GM12878 (cell line): Measurements from ENCODE around the gene GNAZ. TPM values are rescaled to one million over a fixed set of nuclear protein-coding genes. Genes with fewer than 3 reads are reported as not detected.

Experiments used
- ATAC-seq: fragments of 200-7000 bp; cut with Tn5 transposase; 3 replicates; pipeline ENCODE4 v1.9.1; 2020; ENCODE audit warnings: mild to moderate bottlenecking, moderate library complexity
- BruUV-seq: library from RNA; stranded (reverse); fragments of 400-500 nt; replicated peaks from 2 replicates; lab custom pipeline; 2021; lab: Mats Ljungman, UMichigan
- CTCF ChIA-PET: fragments of 300-600 bp; sonication (Branson Sonifier 250); formaldehyde crosslinking; extraction: SDS; loops from one replicate; lab custom pipeline; 2021; ENCODE audit warnings: inconsistent platforms; lab: Yijun Ruan, JAX
- POLR2A ChIA-PET: fragments of 350-600 bp; formaldehyde crosslinking; extraction: SDS; loops from one replicate; lab custom pipeline; 2021; ENCODE audit warnings: inconsistent platforms; lab: Charles Lee
- RAD21 ChIA-PET: fragments of 300-600 bp; sonication (Branson Sonifier 250); formaldehyde crosslinking; loops from one replicate; lab custom pipeline; 2023; ENCODE audit warnings: antibody characterized with exemption; ENCODE audit not compliant: unreplicated experiment; lab: Charles Lee
- SMC1A ChIA-PET: fragments of 300-600 bp; sonication (Branson Sonifier 250); formaldehyde crosslinking; loops from one replicate; lab custom pipeline; 2023; ENCODE audit not compliant: unreplicated experiment, uncharacterized antibody; lab: Charles Lee
- DNase-seq: peaks from one replicate; pipeline ENCODE4 v3.0.0-alpha.2; 2011; ENCODE audit warnings: low read depth, low spot score
- FAIRE-seq: peaks from 3 replicates; lab custom pipeline; 2011; peaks lifted over from hg19 to GRCh38; lab: Jason Lieb, UNC
- H2AFZ ChIP-seq: 2 replicates; pipeline ENCODE4 v1.6.0; 2011; ENCODE audit warnings: low read depth, low read length, control low read depth; ENCODE audit not compliant: control insufficient read depth
- H3K27ac ChIP-seq: 2 replicates; pipeline ENCODE4 v1.5.1; 2011; ENCODE audit warnings: control low read depth; ENCODE audit not compliant: control insufficient read depth, insufficient read depth
- H3K27me3 ChIP-seq, 2 experiments: replicated peaks in 1 of 2; 2 replicates each; pipeline versions ENCODE4 v1.6.0 to v1.6.1; 2011; ENCODE audit warnings: low read length in 1 of 2; ENCODE audit not compliant: control insufficient read depth in 2 of 2, insufficient read depth in 2 of 2
- H3K36me3 ChIP-seq, 2 experiments: 2 replicates each; pipeline ENCODE4 v1.5.1; 2011; ENCODE audit warnings: low read length in 1 of 2; ENCODE audit not compliant: control insufficient read depth in 2 of 2, insufficient read depth in 2 of 2
- H3K4me1 ChIP-seq: 2 replicates; pipeline ENCODE4 v1.6.1; 2011; ENCODE audit warnings: mild to moderate bottlenecking, low read length, moderate library complexity, mixed read lengths; ENCODE audit not compliant: control insufficient read depth, insufficient read depth
- H3K4me2 ChIP-seq: 2 replicates; pipeline ENCODE4 v1.6.0; 2011; ENCODE audit warnings: control low read depth; ENCODE audit not compliant: control insufficient read depth, insufficient read depth
- H3K4me3 ChIP-seq: fragments of 200-600 bp; sonication (generic); 2 replicates; pipeline ENCODE4 v1.5.1; 2016
- H3K79me2 ChIP-seq: 2 replicates; pipeline ENCODE4 v1.6.0; 2011; ENCODE audit warnings: low read length; ENCODE audit not compliant: control insufficient read depth, insufficient read depth
- H3K9ac ChIP-seq: 2 replicates; pipeline ENCODE4 v1.8.0; 2011; ENCODE audit warnings: low read length, control low read depth, mixed read lengths; ENCODE audit not compliant: control insufficient read depth, insufficient read depth
- H3K9me3 ChIP-seq: replicated peaks from 3 replicates; pipeline ENCODE4 v1.5.1; 2011; ENCODE audit warnings: mild to moderate bottlenecking, low read length; ENCODE audit not compliant: control insufficient read depth, insufficient read depth
- H4K20me1 ChIP-seq: 2 replicates; pipeline ENCODE4 v1.6.0; 2011; ENCODE audit not compliant: control insufficient read depth, insufficient read depth
- ATF7 ChIP-seq: fragments of 450-650 bp; IDR thresholded peaks from 2 replicates; pipeline ENCODE4 v1.6.1; 2016; ENCODE audit warnings: low read depth, mild to moderate bottlenecking
- CHD4 ChIP-seq: fragments of 200-600 bp; sonication (generic); IDR thresholded peaks from 2 replicates; pipeline ENCODE4 v1.6.1; 2016; ENCODE audit warnings: mild to moderate bottlenecking
- NFXL1 ChIP-seq: fragments of 450-650 bp; IDR thresholded peaks from 2 replicates; pipeline ENCODE4 v1.6.1; 2017; ENCODE audit warnings: antibody characterized with exemption, mild to moderate bottlenecking, borderline replicate concordance
- PAX8 ChIP-seq: fragments of 450-650 bp; IDR thresholded peaks from 2 replicates; pipeline ENCODE4 v1.6.1; 2017; ENCODE audit warnings: mild to moderate bottlenecking, moderate library complexity
- STAT1 ChIP-seq: fragments of 450-650 bp; conservative IDR thresholded peaks from 2 replicates; pipeline ENCODE4 v1.6.1; 2014; ENCODE audit warnings: antibody characterized with exemption, mild to moderate bottlenecking
- STAT3 ChIP-seq: IDR thresholded peaks from 2 replicates; pipeline ENCODE4 v1.6.1; 2011; ENCODE audit warnings: low read depth, low read length, improper control_type of control experiment
- SUPT20H ChIP-seq: IDR thresholded peaks from 2 replicates; pipeline ENCODE4 v1.6.1; 2011; ENCODE audit warnings: low read depth, mild to moderate bottlenecking, low read length, moderate library complexity, borderline replicate concordance; ENCODE audit not compliant: control insufficient read depth
- SUZ12 ChIP-seq: fragments of 200-600 bp; sonication (generic); IDR thresholded peaks from one replicate; pipeline ENCODE4 v1.6.1; 2018; ENCODE audit warnings: antibody characterized with exemption, mild to moderate bottlenecking; ENCODE audit not compliant: unreplicated experiment
- TAF1 ChIP-seq: IDR thresholded peaks from 2 replicates; pipeline ENCODE4 v1.6.1; 2011; ENCODE audit warnings: mild to moderate bottlenecking, low read depth, low read length, borderline replicate concordance
- TCF3 ChIP-seq: IDR thresholded peaks from 2 replicates; pipeline ENCODE4 v1.6.1; 2012; ENCODE audit warnings: low read depth, mild to moderate bottlenecking, low read length, borderline replicate concordance; ENCODE audit not compliant: insufficient read depth
- ZNF207 ChIP-seq: fragments of 450-650 bp; IDR thresholded peaks from 2 replicates; pipeline ENCODE4 v1.6.1; 2014; ENCODE audit warnings: antibody characterized with exemption, mild to moderate bottlenecking, borderline replicate concordance
- WGBS: methylation state at CpG from one replicate; pipeline ENCODE4 v1.1.6; 2016; ENCODE audit warnings: low lambda C conversion rate; ENCODE audit not compliant: insufficient replicate concordance, insufficient coverage; ENCODE audit errors: missing lambda C conversion rate; 5-methylcytosine and 5-hydroxymethylcytosine counted together
- in situ Hi-C: fragments of 300-500 bp; cut with MboI; formaldehyde crosslinking; loops from 9 replicates; pipeline ENCODE4 v1.14.3; 2018; ENCODE audit warnings: mixed read lengths
- intact Hi-C: fragments of 100-400 bp; cut with micrococcal nuclease; formaldehyde crosslinking; loops from one replicate; pipeline ENCODE4 v1.14.2; 2022; ENCODE audit not compliant: unreplicated experiment
- polyA plus RNA-seq, 11 experiments: library from polyadenylated mRNA; depleted of rRNA in 4 of 11; unstranded in 6 of 11; stranded (reverse) in 5 of 11; fragments of >200 nt; fragmentation: Nextera tagmentation in 4 of 11; fragmentation: Illumina TruSeq in 1 of 11; extraction: Ambion mirVana in 4 of 11; extraction: Trizol in 1 of 11; gene quantifications; 1 replicate in 1 of 11; 2 replicates in 10 of 11; pipeline versions ENCODE4 v1.2.1 to v1.2.3, GENCODE V29; 2011 to 2016; ENCODE audit warnings: inconsistent platforms in 2 of 11, missing spikeins in 2 of 11, low read depth in 1 of 11
- total RNA-seq, 4 experiments: library from RNA; depleted of rRNA in 3 of 4; stranded (reverse); fragments of >200 nt in 3 of 4; fragmentation: Illumina TruSeq in 1 of 4; extraction: Trizol in 1 of 4; gene quantifications; 2 replicates each; pipeline versions ENCODE4 v1.2.1 to v1.2.3, GENCODE V29; 2013 to 2021
- TF ChIP-seq, protein P1 (sequence below): fragments of 450-650 bp; IDR thresholded peaks from 2 replicates; pipeline ENCODE4 v1.6.1; 2017; ENCODE audit warnings: mild to moderate bottlenecking

GNAZ gene
- total and polyA plus RNA-seq, 10 of the 15 experiments (the other 5 are each of a cell fraction or from before 2014, with no cell fraction given): 0.09 to 1.0 (median 0.44) TPM; not detected in 1

DNA sequence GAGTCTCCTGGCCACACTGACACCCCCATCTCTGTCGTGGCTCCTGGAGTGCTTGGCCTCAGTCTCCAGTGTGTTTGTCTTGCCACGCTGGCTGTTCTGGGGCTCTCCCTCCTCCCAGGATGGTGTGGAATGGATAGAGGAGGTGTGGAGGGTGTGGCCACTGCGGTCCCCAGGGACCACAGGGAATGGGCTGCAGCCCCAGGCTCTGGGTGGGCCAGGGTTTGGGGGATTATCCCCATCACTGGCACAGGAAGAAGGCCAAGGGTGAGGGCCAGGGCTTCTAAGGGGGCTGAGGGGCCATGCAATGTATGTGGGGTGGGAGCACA lies 8.1 kb downstream of the GNAZ start:
- intact Hi-C loops: no loop called here
- FAIRE-seq (no peak), DNase-seq (no peak), ATAC-seq (no peak)
- no peak overlapping the region for H3K4me2 ChIP-seq
- no peaks in the 10 kb centered on the region; the same call in 1 of the 2 replicates for H3K4me1 ChIP-seq
- ChIA-PET RAD21 (interaction anchor here (1.1 kb wide), 1 partner anchor 118 kb away, joined by 3 read pairs; no protein-coding TSS in a partner anchor), CTCF (no interaction called here), POLR2A (no interaction called here), SMC1A (no interaction called here)
- H3K36me3 ChIP-seq: no peaks in the 10 kb centered on the region
- in situ Hi-C loops: no loop called here
- no peak overlapping the region for H2AFZ ChIP-seq
- H3K9ac ChIP-seq: no peak overlapping the region
- H4K20me1 ChIP-seq: no peaks in the 10 kb centered on the region
- H3K79me2 ChIP-seq: no peaks in the 10 kb centered on the region
- no peaks in the 10 kb centered on the region for H3K9me3 ChIP-seq
- no peaks in the 10 kb centered on the region for H3K27me3 ChIP-seq
- BruUV-seq: no TSS peak
- H3K4me3 ChIP-seq: no peak overlapping the region
- H3K27ac ChIP-seq: no peak overlapping the region
- TF ChIP-seq CHD4 (no peak), NFXL1 (no peak), TAF1 (no peak), STAT1 (no peak), PAX8 (no peak), TCF3 (no peak), STAT3 (no peak), SUPT20H (no peak), ZNF207 (no peak), ATF7 (no peak), SUZ12 (no peak)
- TF ChIP-seq, protein P1, sequence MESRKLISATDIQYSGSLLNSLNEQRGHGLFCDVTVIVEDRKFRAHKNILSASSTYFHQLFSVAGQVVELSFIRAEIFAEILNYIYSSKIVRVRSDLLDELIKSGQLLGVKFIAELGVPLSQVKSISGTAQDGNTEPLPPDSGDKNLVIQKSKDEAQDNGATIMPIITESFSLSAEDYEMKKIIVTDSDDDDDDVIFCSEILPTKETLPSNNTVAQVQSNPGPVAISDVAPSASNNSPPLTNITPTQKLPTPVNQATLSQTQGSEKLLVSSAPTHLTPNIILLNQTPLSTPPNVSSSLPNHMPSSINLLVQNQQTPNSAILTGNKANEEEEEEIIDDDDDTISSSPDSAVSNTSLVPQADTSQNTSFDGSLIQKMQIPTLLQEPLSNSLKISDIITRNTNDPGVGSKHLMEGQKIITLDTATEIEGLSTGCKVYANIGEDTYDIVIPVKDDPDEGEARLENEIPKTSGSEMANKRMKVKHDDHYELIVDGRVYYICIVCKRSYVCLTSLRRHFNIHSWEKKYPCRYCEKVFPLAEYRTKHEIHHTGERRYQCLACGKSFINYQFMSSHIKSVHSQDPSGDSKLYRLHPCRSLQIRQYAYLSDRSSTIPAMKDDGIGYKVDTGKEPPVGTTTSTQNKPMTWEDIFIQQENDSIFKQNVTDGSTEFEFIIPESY: no peak
- 10% methylated on average over 3 of the region's 3 CpGs for WGBS
